Kidney tubule cell (primary cell): Measurements from ENCODE around the gene COIL.
"Not testable (repeated sequence)": the region's sequence is repeated elsewhere in the genome, so short reads cannot be mapped to it uniquely, and the experiment has no call there.

Experiments
- DNase-seq: peaks from one replicate; pipeline ENCODE4 v3.0.0-alpha.2; 2018; ENCODE audit warnings: low spot score

Gene COIL

GRCh38 chr17:56978441-56979090 lies 17.7 kb upstream of the COIL start:
- no peak for DNase-seq

GRCh38 chr17:56977673-56978395 lies 17.0 kb upstream of the COIL start, which contains the start of gene SCPEP1:
TSS of gene SCPEP1 (plus strand) at chr17:56978131. CDS start at chr17:56978160, 29 bp downstream.
- peak; percentile 84 for DNase-seq

GRCh38 chr17:56976941-56977608 lies 16.2 kb upstream of the COIL start:
- DNase-seq, result no peak

- no peak for DNase-seq
Measured at GRCh38 chr17:56975656-56976055, 14.8 kb upstream of the COIL start.

GRCh38 chr17:56974055-56974454 lies 13.2 kb upstream of the COIL start:
- no peak for DNase-seq

GRCh38 chr17:56973520-56973919 lies 12.7 kb upstream of the COIL start:
- peak; percentile 6 for DNase-seq

GRCh38 chr17:56972111-56972730 lies 11.4 kb upstream of the COIL start:
- no peak for DNase-seq

- DNase-seq, result no peak
Measured at GRCh38 chr17:56970974-56971373, 10.1 kb upstream of the COIL start.

- no peak for DNase-seq
Measured at GRCh38 chr17:56966338-56966737, 5.5 kb upstream of the COIL start.

- not testable (repeated sequence) for DNase-seq
Measured at GRCh38 chr17:56965681-56966080, 4.8 kb upstream of the COIL start.

GRCh38 chr17:56965241-56965640 lies 4.4 kb upstream of the COIL start:
- not testable (repeated sequence) for DNase-seq

- DNase-seq, result no peak
Measured at GRCh38 chr17:56956992-56957391, 3.9 kb downstream of the COIL start.

GRCh38 chr17:56949595-56949994 lies 11.3 kb downstream of the COIL start:
- DNase-seq, result no peak

- peak; percentile 7 for DNase-seq
Measured at GRCh38 chr17:56948491-56948890, 12.4 kb downstream of the COIL start.

GRCh38 chr17:56947741-56948140 lies 13.1 kb downstream of the COIL start:
- no peak for DNase-seq

- DNase-seq, result no peak
Measured at GRCh38 chr17:56945938-56946505, 14.8 kb downstream of the COIL start.

- DNase-seq, result no peak
Measured at GRCh38 chr17:56943505-56944125, 17.2 kb downstream of the COIL start.

- peak; percentile 66 for DNase-seq
Measured at GRCh38 chr17:56939869-56940484, 20.9 kb downstream of the COIL start.

GRCh38 chr17:56938206-56938605 lies 22.6 kb downstream of the COIL start:
- DNase-seq, result peak; percentile 35

GRCh38 chr17:56937687-56938086 lies 23.2 kb downstream of the COIL start:
- no peak for DNase-seq

- DNase-seq, result no peak
Measured at GRCh38 chr17:56936697-56937322, 24.0 kb downstream of the COIL start.
